Right renal cortex interstitium (tissue), 3 donors: ENCODE data around the gene FKBP6. TPM values are rescaled to one million over a fixed set of nuclear protein-coding genes. Genes with fewer than 3 reads are reported as not detected.
"Not testable (repeated sequence)": the region's sequence is repeated elsewhere in the genome, so short reads cannot be mapped to it uniquely, and the experiment has no call there.

Experiments
- DNase-seq, 3 donors: peaks; one replicate each; pipeline ENCODE4 v3.0.0-alpha.2; 2013; ENCODE audit warnings: low read depth in 3 of 3, low spot score in 2 of 3
- polyA plus RNA-seq, 3 donors: library from polyadenylated mRNA; unstranded; fragments of 120-200 nt; gene quantifications; one replicate each; pipeline ENCODE4 v1.2.1, GENCODE V29; 2013; ENCODE audit not compliant: insufficient read length in 3 of 3

FKBP6 gene
- polyA plus RNA-seq, 3 donors = 0.22 to 0.26 (median 0.25) TPM

DNA sequence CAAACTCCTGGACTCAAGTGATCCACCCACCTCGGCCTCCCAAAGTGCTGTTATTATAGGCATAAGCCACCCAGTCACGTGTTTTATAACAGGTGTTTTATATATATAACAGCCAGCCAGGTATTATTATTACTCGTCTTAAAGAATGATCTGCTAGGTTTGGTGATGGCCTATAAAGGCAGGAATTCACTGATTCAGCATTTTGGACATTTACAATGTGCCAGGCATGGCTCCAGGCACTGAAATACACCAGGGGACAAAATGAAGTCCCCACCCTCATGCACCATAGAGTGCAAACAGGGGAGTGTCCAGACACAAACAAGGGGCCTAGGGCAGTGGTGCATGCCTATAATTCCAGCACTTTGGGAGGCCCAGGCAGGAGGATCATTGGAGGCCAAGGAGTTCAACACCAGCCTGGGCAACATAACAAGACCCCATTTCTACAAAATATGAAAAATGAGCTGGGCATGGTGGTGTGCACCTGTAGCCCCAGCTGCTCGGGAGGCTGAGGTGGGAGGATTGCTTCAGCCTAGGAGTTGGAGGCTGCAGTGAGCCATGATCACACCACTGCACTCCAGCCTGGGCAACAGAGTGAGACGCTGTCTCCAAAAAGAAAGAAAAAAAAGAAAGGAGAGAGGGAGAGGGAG is 4.4 kb upstream of the FKBP6 start:
- not testable (repeated sequence) for DNase-seq

DNA sequence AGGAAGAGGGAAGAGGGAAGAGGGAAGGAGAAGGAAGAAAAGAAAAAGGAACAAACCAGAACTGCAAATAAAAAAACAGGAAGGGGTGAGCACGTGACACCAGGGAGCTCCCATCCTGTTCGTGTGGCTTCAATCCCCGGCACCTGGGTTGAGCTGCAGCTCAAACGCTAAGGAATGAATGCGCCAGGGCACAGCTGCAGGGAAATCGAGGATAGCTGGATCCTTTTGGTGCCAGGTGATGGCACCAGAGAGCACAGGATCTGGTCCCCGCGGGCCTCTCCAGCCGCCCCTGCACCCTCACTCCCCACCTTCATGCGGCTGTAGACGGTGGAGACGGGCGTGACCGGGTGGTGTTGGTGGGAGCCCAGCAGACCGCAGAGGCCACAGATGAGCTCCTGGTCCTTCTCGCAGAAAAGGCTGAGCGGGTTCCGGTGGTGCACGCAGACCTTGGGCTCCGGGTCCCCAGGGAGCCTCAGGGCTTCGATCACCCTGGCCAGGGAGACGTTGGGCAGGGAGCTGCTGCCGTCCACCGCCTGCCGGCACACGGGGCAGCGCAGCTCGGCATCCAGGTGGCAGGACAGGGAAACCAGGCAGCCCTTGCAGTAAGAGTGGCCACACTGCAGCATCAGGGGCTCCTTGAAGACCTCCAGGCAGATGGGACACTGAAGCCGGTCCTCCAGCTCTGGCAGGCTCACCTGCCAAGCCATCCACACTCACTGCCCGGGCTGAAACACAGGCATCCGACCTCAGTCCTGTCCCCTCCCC is 3.7 kb upstream of the FKBP6 start:
- DNase-seq = not testable (repeated sequence)

- not testable (repeated sequence) for DNase-seq
These were observed 2.5 kb upstream of the FKBP6 start for GRCh38 chr7:73325424-73325823.

DNA sequence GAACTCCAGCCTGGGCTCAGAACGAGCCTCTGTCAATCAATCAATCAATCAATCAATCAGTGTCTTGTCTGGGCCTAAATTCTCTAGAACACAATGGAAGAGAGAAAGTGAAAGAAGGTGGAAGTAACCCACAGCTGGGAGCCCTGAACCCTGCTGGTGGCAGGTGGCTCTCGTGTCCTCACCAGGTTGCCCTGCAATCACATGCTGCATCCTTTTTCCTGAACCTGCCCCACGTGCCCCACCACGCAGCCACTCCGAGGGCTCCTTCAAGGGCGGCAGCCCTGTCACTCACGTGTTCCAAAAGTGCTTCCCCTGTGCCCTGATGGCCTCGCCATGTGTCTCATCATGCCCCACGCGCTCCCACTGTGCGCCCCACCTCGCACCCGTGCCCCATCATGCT is 512 bp upstream of the FKBP6 start:
- DNase-seq = not testable (repeated sequence)

DNA sequence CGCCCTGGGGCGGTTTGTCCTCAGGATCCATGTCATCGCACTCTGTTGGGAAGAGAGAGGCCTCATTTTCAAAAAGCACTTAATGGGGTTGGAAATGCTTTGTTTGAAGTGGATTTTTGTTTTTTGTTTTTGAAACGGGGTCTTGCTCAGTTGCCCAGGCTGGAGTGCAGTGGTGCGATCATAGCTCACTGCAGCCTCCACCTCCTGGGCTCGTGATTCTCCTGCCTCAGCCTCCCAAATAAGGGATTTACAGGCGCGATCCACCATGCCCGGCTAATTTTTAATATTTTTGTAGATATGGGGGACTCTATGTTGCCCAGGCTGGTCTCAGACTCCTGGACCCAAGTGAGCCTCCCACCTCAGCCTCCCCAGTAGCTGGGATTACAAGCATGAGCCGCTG is 735 bp downstream of the FKBP6 start:
- DNase-seq = no peak

DNA sequence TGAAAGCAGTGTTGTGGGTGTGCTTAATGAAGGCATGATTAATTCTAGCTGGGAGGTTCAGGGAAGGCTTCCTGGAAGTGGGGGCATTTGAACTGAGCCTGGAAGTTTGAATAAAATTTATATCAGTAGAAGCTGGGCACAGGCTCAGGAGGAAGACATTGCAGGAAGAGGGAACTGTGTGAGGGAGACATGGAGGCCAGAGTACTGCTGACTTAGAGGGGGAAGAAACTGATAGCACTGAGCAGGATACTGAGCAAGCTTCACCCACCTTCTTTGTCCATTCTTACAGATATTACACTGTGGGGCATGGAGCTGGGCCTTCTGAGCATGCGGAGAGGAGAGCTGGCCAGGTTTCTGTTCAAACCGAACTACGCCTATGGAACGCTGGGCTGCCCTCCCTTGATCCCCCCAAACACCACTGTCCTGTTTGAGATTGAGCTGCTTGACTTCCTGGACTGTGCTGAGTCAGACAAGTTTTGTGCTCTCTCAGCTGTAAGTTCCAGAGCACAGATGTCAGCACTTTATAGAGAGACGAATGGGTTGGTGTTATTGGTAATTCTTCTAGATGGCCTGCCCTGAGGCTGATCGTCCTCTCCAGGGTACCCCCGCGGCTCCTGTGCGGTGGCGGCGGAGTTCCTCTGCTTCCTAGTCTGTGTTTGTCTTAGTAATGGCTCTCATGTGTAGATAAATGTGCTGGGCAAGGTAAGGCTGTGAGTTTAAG is 2.1 kb downstream of the FKBP6 start:
- no peak for DNase-seq

- DNase-seq = no peak
These were observed 2.8 kb downstream of the FKBP6 start for GRCh38 chr7:73330772-73331171.

DNA sequence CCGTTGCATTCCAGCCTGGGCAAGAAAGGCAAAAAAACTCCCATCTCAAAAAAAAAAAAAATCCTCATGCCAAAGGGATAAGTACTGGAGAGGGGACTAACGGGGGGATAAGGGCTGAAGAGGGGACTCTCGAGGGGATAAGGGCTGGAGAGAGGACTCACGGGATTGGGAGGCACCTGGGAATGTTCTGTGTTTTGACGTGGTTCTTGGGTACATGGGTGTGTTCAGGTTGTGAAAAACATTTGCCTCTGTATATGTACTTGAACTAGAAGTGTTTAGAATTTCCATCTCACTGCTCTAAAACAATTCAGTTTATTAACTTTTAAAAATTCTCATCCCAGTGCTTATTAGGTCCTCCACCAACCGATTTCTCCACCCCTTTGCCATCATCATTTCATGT is 4.5 kb downstream of the FKBP6 start:
- DNase-seq = no peak

DNA sequence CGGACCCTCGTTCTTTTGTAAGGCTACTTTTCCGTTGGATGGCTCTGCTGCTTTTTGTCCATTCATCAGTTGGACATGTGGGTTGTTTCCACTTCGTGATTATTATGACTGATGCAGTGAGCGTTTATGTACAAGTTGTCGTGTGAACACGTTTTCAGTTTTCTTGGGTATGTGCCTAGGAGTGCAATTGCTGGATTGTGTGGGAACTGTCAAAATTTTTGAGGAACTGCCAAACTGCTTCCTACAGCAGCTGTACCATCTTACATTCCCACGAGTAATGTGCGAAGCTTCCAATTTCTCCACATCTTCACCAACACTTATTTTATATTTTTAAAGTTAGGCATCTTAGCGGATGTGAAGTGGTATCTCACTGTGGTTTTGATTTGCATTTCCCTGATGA is 10.4 kb downstream of the FKBP6 start:
- DNase-seq = no peak

- no peak for DNase-seq
These were observed 12.6 kb downstream of the FKBP6 start for GRCh38 chr7:73340514-73340913.

DNA sequence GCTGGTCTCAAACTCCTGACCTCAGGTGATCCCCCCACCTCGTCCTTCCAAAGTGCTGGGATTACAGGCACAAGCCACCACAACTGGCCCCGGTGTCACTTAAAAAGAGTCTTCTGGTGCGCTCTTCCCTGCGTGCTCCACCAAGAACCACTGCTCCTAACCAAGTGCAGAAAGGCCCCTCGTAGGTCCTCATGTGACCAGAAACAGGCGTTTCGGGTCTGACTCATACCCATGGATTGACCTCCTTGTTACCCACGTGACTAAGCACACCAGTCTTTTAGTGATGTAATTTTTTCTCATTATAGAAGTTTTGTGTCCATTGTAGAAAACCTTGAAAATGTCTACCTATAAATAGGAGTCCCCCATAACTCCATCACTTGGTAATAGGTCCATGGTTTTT is 13.9 kb downstream of the FKBP6 start:
- DNase-seq = no peak

GRCh38 chr7:73342645-73343044 is 14.7 kb downstream of the FKBP6 start:
- peak in 2 of 3 donors; percentile 54 to 61 for DNase-seq

DNA sequence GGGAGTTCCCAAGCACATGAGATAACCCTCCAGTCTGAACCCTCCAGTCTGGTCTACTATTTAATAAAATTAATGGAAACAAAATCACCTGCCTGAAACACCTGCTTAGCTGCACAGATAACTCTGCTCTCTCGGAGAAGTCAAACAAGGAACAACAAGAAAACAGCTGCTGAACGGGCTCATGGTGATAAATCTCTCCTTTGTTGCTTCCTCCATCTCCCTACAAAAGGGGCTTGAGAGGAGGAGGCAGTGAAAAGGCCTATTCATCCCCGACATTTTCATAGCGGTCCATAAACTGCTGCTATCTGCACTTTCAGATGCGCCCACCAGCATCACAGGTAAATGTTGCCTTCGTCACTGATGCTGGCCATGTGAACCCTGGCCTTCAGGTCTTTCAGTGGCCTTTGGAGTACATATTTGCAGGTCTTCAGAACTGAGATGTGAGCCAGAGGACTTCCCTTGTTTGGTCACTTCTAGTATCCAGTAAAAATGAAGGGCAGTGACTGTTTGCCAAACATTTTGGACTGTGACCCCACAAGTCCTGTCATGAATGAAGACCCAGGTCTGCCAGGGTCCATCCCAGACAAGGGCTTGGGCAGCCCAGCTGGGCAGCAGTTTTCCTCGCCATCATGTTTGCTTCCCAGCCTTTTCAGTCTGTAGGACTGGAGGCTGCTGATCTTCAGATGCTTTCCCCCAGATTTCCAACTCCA is 15.9 kb downstream of the FKBP6 start:
- DNase-seq = no peak

DNA sequence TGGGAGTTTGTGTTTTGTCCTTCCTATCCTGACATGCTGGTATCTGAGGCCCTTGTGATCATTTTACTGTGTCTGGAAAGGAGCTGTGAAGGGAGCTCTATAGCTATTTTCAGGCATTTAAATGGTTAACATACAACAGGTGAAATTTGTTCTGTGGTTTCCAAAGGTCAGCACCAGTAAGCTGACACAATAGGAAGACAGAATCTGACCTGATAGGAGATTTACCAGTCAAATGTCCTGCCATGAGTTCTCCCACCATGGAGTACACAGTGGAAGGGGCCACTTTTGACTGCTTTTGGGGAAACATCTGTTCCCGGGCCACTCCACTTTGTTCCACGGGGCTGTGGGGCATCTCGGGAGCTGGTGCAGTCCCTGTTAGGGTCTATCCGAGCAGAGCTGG is 17.6 kb downstream of the FKBP6 start:
- no peak for DNase-seq

DNA sequence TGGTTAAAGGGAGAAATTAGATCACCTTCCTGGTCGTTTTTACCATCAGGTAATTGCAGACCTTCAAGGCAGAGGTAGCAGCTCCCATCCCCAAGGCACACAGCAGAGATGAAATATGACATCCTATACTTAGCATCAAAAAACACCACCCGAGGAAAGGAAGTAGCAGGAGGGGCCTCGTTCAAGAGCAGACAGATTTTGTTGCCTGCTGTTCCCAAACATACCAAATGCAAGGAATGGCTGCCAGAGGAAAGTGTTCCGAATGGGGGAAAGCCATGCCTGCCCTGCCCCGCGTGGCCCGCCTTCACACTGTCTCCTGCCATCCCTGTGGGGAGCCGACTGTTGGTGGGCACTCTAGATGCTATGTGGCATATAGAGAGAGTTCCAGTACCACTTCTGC is 18.0 kb downstream of the FKBP6 start:
- no peak for DNase-seq

GRCh38 chr7:73349763-73350162 is 21.8 kb downstream of the FKBP6 start:
- no peak for DNase-seq

DNA sequence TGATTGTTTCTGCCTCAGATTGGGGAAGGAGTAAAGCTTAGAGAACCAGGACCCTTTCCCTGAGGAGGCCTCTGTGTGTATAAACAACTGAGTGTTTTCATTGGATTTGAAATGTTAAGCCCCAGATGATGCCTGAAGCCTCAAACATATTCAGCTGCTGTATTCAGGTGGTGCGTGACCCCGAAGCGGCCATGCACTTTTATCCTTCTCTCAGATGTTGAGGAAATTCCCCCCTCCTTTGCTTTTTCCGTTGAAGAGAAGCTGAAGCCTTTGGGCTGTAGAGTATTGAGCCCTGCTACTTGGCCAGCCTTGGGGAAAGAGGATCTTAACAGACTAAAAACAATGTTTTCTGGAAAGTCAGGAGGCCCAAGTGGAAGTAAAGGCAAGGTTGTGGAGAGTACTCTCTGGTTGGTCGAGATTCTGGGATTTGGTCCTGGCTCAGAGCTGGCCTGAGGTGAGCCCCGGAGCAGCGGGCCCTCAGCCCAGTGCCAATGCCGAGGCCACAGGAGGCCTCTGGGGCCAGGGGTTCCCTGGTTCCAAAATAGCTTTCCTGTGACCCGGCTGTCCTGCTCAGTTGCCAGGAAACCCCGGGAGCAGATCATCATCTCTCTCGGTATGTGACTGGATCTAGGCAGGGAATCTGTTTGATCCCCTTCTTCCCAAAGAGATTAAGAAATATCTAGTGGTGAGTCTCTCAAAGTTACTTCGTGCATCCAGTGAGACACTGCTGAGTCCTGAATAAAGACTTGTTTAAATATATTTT is 22.5 kb downstream of the FKBP6 start:
- no peak for DNase-seq

DNA sequence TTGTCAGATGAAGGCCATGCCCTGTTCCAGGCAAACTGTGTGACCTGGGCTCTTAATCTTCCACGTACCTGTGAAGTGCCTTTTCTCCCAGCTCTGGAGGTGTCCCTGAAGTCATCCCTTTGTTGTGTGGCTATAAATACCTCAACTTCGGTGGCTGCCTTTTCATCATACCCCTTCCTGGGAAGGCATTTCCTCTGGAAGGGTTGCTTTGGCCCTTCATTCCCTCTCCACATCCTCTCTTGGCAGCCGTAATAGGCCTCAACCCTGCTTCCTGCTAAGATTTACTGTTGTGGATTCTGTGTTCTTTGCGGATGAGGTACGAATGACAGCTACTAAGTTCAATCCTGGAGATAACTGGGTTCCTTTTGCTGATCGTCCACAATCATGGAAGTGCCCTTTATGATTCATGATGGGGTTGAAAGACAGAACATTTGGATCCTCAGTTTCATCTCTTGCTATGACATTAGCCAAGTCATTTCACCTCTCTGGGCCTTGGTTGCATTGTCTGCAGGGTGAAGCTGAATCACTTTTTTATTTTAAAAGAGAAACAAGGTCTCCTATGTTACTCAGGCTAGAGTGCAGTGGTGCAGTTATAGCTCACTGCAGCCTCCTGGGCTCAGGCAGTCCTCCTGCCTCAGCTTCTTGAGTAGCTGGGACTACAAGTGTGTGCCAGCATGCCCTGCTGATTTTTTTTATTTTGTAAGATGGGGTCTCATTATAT is 23.6 kb downstream of the FKBP6 start:
- DNase-seq = no peak

GRCh38 chr7:73352784-73353183 is 24.8 kb downstream of the FKBP6 start:
- DNase-seq = no peak

GRCh38 chr7:73353243-73353642 is 25.3 kb downstream of the FKBP6 start:
- DNase-seq = no peak
